ENCODE results near the gene SIX3. TPM values are rescaled to one million over a fixed set of nuclear protein-coding genes. Genes with fewer than 3 reads are reported as not detected.

Gene SIX3
- total and polyA plus RNA-seq, 2 of the 4 experiments (the other 2 are of a cell fraction): not detected

GRCh38 chr2:44940049-44940494 lies 1.4 kb upstream of the SIX3 start:
- Histone ChIP-seq H3K9ac (ENCODE audit: low read depth, low read length) (no peak overlapping the region), H3K27ac (ENCODE audit: insufficient read depth, low read length) (no peak overlapping the region), H3K36me3 (ENCODE audit: control insufficient read depth, insufficient read depth, low read length) (no peaks in the 10 kb centered on the region), H3K27me3 (ENCODE audit: control insufficient read depth, insufficient read depth, low read length) (peaks cover 97% of the 10 kb centered on the region), H4K20me1 (ENCODE audit: insufficient read depth, low read length) (no peaks in the 10 kb centered on the region), H2AFZ (replicated peaks; ENCODE audit: low read length, poor library complexity) (no peak overlapping the region), H3K23ac (ENCODE audit: low read depth, low read length) (no peak overlapping the region), H4K5ac (ENCODE audit: low read depth, low read length) (no peak overlapping the region), H2BK120ac (ENCODE audit: low read depth, low read length) (no peak overlapping the region), H3K14ac (replicated peaks; ENCODE audit: low read depth, low read length) (no peak overlapping the region), H2BK20ac (ENCODE audit: low read depth, low read length) (no peak overlapping the region), H2BK15ac (ENCODE audit: low read depth, low read length) (no peak overlapping the region), H2AK9ac (replicated peaks; ENCODE audit: low read depth, low read length, poor library complexity) (no peak overlapping the region), H2BK5ac (ENCODE audit: low read depth, low read length, poor library complexity, severe bottlenecking) (no peak overlapping the region), H4K91ac (ENCODE audit: insufficient read depth, low read depth, low read length) (no peak overlapping the region), H3K9me3 (ENCODE audit: control insufficient read depth, insufficient read depth, low read length) (no peaks in the 10 kb centered on the region; the same call in 1 of the 2 replicates), H3K4me3 (ENCODE audit: insufficient read depth, low read depth, low read length) (no peak overlapping the region), H4K8ac (ENCODE audit: low read depth in 2 of 2, low read length in 2 of 2) (no peak overlapping the region), H3K4me2 (ENCODE audit: low read depth, low read length) (no peak overlapping the region), H2AK5ac (ENCODE audit: low read depth, low read length) (no peak overlapping the region), H3K18ac (ENCODE audit: low read depth, low read length) (no peak overlapping the region), H3K4me1 (ENCODE audit: control insufficient read depth, insufficient read depth, low read length) (no peaks in the 10 kb centered on the region; the same call in 1 of the 2 replicates), H3K56ac (ENCODE audit: extremely low read depth, insufficient read depth, low read length) (no peak overlapping the region), H3K4ac (ENCODE audit: low read depth, low read length) (no peak overlapping the region), H3K9me1 (ENCODE audit: insufficient read depth, low read length) (no peaks in the 10 kb centered on the region), H3K79me1 (ENCODE audit: low read depth in 1 of 2, low read length in 2 of 2) (no peaks in the 10 kb centered on the region)
- no peak for ATAC-seq (ENCODE audit: low read depth)
- no TSS peak for BruUV-seq (replicated peaks)
- DNase-seq: no peak
- no peak for TF ChIP-seq SMC3 (IDR thresholded peaks at IDR 0.05; ENCODE audit: low read depth, low read length)
- no peak for TF ChIP-seq FOS (IDR thresholded peaks at IDR 0.05; ENCODE audit: low read depth, low read length)
- no peak for TF ChIP-seq RFX5 (IDR thresholded peaks at IDR 0.05; ENCODE audit: low read depth, low read length)
- TF ChIP-seq MAFK (IDR thresholded peaks at IDR 0.05; ENCODE audit: low read depth, low read length): no peak
- no peak for TF ChIP-seq NFE2L2 (IDR thresholded peaks at IDR 0.05; ENCODE audit: low read depth, low read length)
- TF ChIP-seq CHD1 (IDR thresholded peaks at IDR 0.05; ENCODE audit: low read depth, low read length): no peak
- no peak for TF ChIP-seq RCOR1 (IDR thresholded peaks at IDR 0.05; ENCODE audit: insufficient replicate concordance, low read length)
- no peak for TF ChIP-seq MXI1 (IDR thresholded peaks at IDR 0.05; ENCODE audit: borderline replicate concordance, low read depth, low read length)
- TF ChIP-seq, protein P1, sequence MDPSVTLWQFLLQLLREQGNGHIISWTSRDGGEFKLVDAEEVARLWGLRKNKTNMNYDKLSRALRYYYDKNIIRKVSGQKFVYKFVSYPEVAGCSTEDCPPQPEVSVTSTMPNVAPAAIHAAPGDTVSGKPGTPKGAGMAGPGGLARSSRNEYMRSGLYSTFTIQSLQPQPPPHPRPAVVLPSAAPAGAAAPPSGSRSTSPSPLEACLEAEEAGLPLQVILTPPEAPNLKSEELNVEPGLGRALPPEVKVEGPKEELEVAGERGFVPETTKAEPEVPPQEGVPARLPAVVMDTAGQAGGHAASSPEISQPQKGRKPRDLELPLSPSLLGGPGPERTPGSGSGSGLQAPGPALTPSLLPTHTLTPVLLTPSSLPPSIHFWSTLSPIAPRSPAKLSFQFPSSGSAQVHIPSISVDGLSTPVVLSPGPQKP (IDR thresholded peaks at IDR 0.05; ENCODE audit: borderline replicate concordance, low read depth, low read length): no peak
- TF ChIP-seq MAZ (IDR thresholded peaks at IDR 0.05; ENCODE audit: borderline replicate concordance, low read depth, low read length): no peak
- TF ChIP-seq, protein P2, sequence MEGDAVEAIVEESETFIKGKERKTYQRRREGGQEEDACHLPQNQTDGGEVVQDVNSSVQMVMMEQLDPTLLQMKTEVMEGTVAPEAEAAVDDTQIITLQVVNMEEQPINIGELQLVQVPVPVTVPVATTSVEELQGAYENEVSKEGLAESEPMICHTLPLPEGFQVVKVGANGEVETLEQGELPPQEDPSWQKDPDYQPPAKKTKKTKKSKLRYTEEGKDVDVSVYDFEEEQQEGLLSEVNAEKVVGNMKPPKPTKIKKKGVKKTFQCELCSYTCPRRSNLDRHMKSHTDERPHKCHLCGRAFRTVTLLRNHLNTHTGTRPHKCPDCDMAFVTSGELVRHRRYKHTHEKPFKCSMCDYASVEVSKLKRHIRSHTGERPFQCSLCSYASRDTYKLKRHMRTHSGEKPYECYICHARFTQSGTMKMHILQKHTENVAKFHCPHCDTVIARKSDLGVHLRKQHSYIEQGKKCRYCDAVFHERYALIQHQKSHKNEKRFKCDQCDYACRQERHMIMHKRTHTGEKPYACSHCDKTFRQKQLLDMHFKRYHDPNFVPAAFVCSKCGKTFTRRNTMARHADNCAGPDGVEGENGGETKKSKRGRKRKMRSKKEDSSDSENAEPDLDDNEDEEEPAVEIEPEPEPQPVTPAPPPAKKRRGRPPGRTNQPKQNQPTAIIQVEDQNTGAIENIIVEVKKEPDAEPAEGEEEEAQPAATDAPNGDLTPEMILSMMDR (conservative IDR thresholded peaks at IDR 0.05; ENCODE audit: low read depth, low read length): no peak
- no peak for TF ChIP-seq BHLHE40 (IDR thresholded peaks at IDR 0.05; ENCODE audit: low read depth, low read length)
- no peak for TF ChIP-seq USF2 (IDR thresholded peaks at IDR 0.05; ENCODE audit: low read depth, low read length)
- no peak for TF ChIP-seq POLR2A (IDR thresholded peaks at IDR 0.05; ENCODE audit: low read depth, low read length)
- TF ChIP-seq RAD21 (IDR thresholded peaks at IDR 0.05; ENCODE audit: low read length): no peak
- no peak for TF ChIP-seq CEBPB (IDR thresholded peaks at IDR 0.05; ENCODE audit: low read depth, low read length)
- POLR2A ChIA-PET (ENCODE audit: unreplicated experiment): no interaction called here
- intact Hi-C loops (cut with micrococcal nuclease): no loop called here
- dilution Hi-C loops (cut with HindIII; ENCODE audit: low sequenced_read_pairs, unreplicated experiment): no loop called here
- in situ Hi-C loops (cut with MboI; ENCODE audit: low sequenced_read_pairs): no loop called here
- CTCF ChIA-PET: interaction anchor here (0.6 kb wide), 1 partner anchor 45 kb away, joined by 3 read pairs; no protein-coding TSS in a partner anchor
- no CpG with 5 or more reads among the region's 14 CpGs for WGBS, 2 experiments (ENCODE audit: extremely low coverage in 2 of 2, insufficient read length in 1 of 2)
